Neural cell (in vitro differentiated cells): ENCODE data around the gene POPDC2.

Experiments
- CTCF ChIP-seq: fragments of 450-650 bp; IDR thresholded peaks from 2 replicates; pipeline ENCODE4 v1.5.1; 2014; ENCODE audit warnings: antibody characterized with exemption, mild to moderate bottlenecking, moderate library complexity; ENCODE audit not compliant: poor library complexity, severe bottlenecking
- EP300 ChIP-seq: fragments of 450-650 bp; conservative IDR thresholded peaks from 2 replicates; pipeline ENCODE4 v1.6.1; 2014; ENCODE audit warnings: antibody characterized with exemption, mild to moderate bottlenecking, moderate library complexity; ENCODE audit not compliant: poor library complexity, severe bottlenecking
- EZH2 ChIP-seq: fragments of 200-600, 300-800 bp; shearing (Covaris generic), sonication (generic); IDR thresholded peaks from 2 replicates; pipeline ENCODE4 v1.6.1; 2014; ENCODE audit warnings: antibody characterized with exemption, low read length, borderline replicate concordance, mild to moderate bottlenecking; ENCODE audit not compliant: insufficient read depth, poor library complexity, severe bottlenecking
- MXI1 ChIP-seq: fragments of 450-650 bp; conservative IDR thresholded peaks from 2 replicates; pipeline ENCODE4 v1.6.1; 2014; ENCODE audit warnings: antibody characterized with exemption, mild to moderate bottlenecking; ENCODE audit not compliant: poor library complexity, severe bottlenecking
- POLR2AphosphoS5 ChIP-seq: IDR thresholded peaks from 2 replicates; pipeline ENCODE4 v1.6.1; 2012
- RAD21 ChIP-seq: fragments of 450-650 bp; conservative IDR thresholded peaks from 2 replicates; pipeline ENCODE4 v1.6.1; 2014; ENCODE audit warnings: antibody characterized with exemption, mild to moderate bottlenecking, moderate library complexity
- REST ChIP-seq: IDR thresholded peaks from 2 replicates; pipeline ENCODE4 v1.6.1; 2012; ENCODE audit warnings: borderline replicate concordance
- SMC3 ChIP-seq: fragments of 450-650 bp; conservative IDR thresholded peaks from 2 replicates; pipeline ENCODE4 v1.6.1; 2014; ENCODE audit warnings: antibody characterized with exemption, mild to moderate bottlenecking, moderate library complexity; ENCODE audit not compliant: poor library complexity
- TAF1 ChIP-seq: IDR thresholded peaks from 2 replicates; pipeline ENCODE4 v1.6.1; 2012; ENCODE audit warnings: low read depth

GRCh38 chr3:119619094-119619493 is 41.3 kb downstream of the POPDC2 start:
- TF ChIP-seq REST, result no peak
- no peak for TF ChIP-seq CTCF
- no peak for TF ChIP-seq POLR2AphosphoS5
- no peak for TF ChIP-seq SMC3
- TF ChIP-seq TAF1, result no peak
- TF ChIP-seq MXI1, result no peak
- no peak for TF ChIP-seq RAD21
- TF ChIP-seq EZH2, result no peak
- no peak for TF ChIP-seq EP300
